Adrenal gland (tissue), 12 donors: Measurements from ENCODE around the gene THRB. TPM values are rescaled to one million over a fixed set of nuclear protein-coding genes. Genes with fewer than 3 reads are reported as not detected.
A peak's percentile ranks its signal among the peaks of the same experiment; 100 is the strongest.

Experiments
- DNase-seq, 7 donors: peaks; one replicate each; pipeline ENCODE4 v3.0.0-alpha.2; 2019 to 2020
- H3K27ac ChIP-seq, 5 donors: fragments of 200-600 bp; sonication (generic) in 4 of 5; 1 replicate in 3 of 5; 2 replicates in 2 of 5; pipeline versions ENCODE4 v1.5.1 to v1.8.0; 2016 to 2020; ENCODE audit warnings: mild to moderate bottlenecking in 1 of 5
- H3K27me3 ChIP-seq: fragments of 200-600 bp; 2 replicates; pipeline ENCODE4 v1.8.0; 2021
- H3K36me3 ChIP-seq, 2 donors: fragments of 200-600 bp; replicated peaks in 1 of 2; 1 replicate in 1 of 2; 2 replicates in 1 of 2; pipeline versions ENCODE4 v1.5.1 to v1.8.0; 2018 to 2022
- H3K4me1 ChIP-seq, 2 donors: fragments of 200-600 bp; replicated peaks in 1 of 2; 1 replicate in 1 of 2; 2 replicates in 1 of 2; pipeline versions ENCODE4 v1.5.1 to v1.8.0; 2018 to 2021
- H3K4me3 ChIP-seq, 4 donors: fragments of 200-600 bp; sonication (generic) in 3 of 4; one replicate each; pipeline ENCODE4 v1.5.1; 2016 to 2018
- H3K9me3 ChIP-seq, 3 donors: fragments of 200-600 bp; sonication (generic) in 1 of 3; replicated peaks in 1 of 3; 1 replicate in 2 of 3; 2 replicates in 1 of 3; pipeline versions ENCODE4 v1.5.1 to v1.8.0; 2016 to 2021
- POLR2A ChIP-seq, 2 donors: fragments of 450-650 bp; IDR thresholded peaks; one replicate each; pipeline ENCODE4 v1.6.1; 2017; ENCODE audit warnings: antibody characterized with exemption in 2 of 2, mild to moderate bottlenecking in 2 of 2, moderate library complexity in 1 of 2
- WGBS, 4 donors: extraction: QIAGEN DNeasy Blood & Tissue Kit in 2 of 4; methylation state at CpG; one replicate each; pipeline versions ENCODE4 v1.1.5 to v1.1.7; 2013 to 2017; 5-methylcytosine and 5-hydroxymethylcytosine counted together
- intact Hi-C, 2 donors: fragments of 100-400 bp; cut with DNase I; formaldehyde crosslinking; loops; one replicate each; pipeline versions ENCODE4 v1.14.1 to v1.15.0; 2022 to 2023
- polyA plus RNA-seq, 3 donors: library from polyadenylated mRNA; stranded (reverse); fragments of 200-250 nt in 2 of 3; fragments of 350-450 nt in 1 of 3; fragmentation: Illumina TruSeq in 1 of 3; extraction: RNeasy Lipid Tissue Mini Kit (QIAGEN cat#74804) in 1 of 3; gene quantifications; one replicate each; pipeline ENCODE4 v1.2.3, GENCODE V29; 2013 to 2014
- total RNA-seq, 9 donors: library from RNA; depleted of rRNA in 4 of 9; stranded (reverse); fragments of >200 nt in 4 of 9; fragments of 120-200 nt in 1 of 9; fragmentation: NEBNext Ultra II Directional in 1 of 9; extraction: Animal tissue kit (Norgen Biotek cat#: 25700) in 1 of 9; gene quantifications; one replicate each; pipeline versions ENCODE4 v1.1.0 to v1.2.4, GENCODE V29; 2013 to 2023
- TF ChIP-seq, protein P1 (sequence below), 6 experiments: fragments of 450-650 bp in 4 of 6; fragments of 200-600 bp in 2 of 6; sonication (generic) in 1 of 6; IDR thresholded peaks; 1 replicate in 5 of 6; 2 replicates in 1 of 6; pipeline versions ENCODE4 v1.5.1 to v1.8.0; 2016 to 2021; ENCODE audit warnings: antibody characterized with exemption in 6 of 6, mild to moderate bottlenecking in 2 of 6, moderate library complexity in 1 of 6
- donor health status: healthy with polysubstance abuse.
- donor health status: Bipolar disorder and iron deficiency.
- donor health status: DM: yes; HTN: yes; CAD: no.
- donor health status: DM: no; HTN: no; CAD: no.
- donor health status: DM: no; HTN: no; CAD: no.
- donor health status: DM: yes; HTN: yes; CAD: no.

Gene THRB
- total and polyA plus RNA-seq, 12 donors: 3.0 to 30.7 (median 13.5) TPM

DNA sequence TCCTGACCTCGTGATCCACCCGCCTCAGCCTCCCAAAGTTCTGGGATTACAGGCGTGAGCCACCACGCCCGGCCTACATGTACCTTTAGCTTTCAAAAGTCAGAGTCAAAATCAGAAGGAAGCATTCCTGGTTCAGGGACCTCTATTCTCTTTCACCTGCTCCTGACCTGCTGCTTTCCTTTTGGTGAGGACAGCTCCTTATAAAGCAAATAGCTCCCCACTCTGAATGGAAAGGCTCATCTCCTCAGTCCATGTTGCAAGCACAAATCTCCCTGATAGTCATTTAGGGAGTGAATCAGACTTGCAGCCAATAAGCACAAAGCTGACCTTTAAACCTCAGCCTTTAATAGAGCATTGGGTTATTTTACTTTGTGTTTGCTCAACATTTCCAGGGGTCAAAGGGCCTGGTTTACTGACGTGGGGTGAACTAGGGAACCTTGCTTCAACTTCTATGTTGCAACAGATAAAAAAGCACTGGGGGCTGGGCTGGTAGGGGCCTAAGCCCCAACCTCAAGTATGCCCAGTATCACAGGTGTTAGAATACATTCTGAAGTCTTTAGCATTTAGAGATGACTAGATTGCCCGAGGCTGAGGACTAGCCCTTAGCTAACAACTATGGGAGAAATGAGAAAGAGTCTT, 43.1 kb downstream of the THRB start:
- 75 to 79% (median 77%) methylated on average over 7 of the region's 7 CpGs for WGBS, 4 donors
- intact Hi-C loops: no loop called here
- DNase-seq: peak in 3 of 7 donors; percentile 20 to 45 (median 43)

DNA sequence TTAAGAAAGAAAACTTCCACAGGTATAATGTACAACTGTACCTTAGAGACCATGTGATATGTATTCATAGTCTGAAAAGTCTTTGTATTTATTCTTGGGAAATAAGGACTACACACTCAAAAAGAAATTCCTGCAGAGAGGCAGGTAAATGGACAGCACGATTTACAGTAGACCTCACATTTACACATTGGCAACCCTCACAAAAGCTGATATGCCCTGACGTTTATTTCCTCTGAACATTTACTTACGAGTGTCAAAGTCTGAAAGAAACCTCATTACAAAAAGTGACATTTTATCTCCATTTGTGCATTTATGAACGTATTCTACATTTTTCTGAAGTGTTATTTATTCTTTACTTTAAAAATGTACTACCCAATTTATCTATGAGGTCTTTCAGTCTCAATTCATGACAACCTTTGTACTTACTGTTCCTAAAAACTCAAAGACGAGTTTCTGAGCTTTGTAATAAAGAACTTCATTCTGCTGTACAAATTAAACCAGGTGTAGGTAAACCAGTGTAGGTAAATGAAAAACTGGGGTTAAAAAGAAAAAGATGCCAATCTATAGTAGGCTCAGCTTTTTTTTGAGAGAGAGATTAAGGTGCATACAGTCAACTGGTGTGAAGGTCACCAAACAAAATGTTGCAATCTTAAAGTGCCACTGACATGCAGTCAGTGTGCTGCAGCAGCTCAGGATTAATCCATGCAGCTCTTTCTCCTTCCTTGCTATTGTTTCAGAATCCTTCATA, 44.3 kb downstream of the THRB start:
- 43 to 49% (median 45%) methylated on average over 5 of the region's 5 CpGs for WGBS, 4 donors
- Histone ChIP-seq H3K27ac (peak overlapping the region in 2 of 5 donors; percentile 2 to 10), H3K4me3 (peak overlapping the region in 1 of 4 donors; percentile 27), H3K4me1 (peaks cover 22 to 40% of the 10 kb centered on the region in 2 donors), H3K36me3 (no peaks in the 10 kb centered on the region), H3K27me3 (no peaks in the 10 kb centered on the region), H3K9me3 (no peaks in the 10 kb centered on the region)
- TF ChIP-seq, protein P1, sequence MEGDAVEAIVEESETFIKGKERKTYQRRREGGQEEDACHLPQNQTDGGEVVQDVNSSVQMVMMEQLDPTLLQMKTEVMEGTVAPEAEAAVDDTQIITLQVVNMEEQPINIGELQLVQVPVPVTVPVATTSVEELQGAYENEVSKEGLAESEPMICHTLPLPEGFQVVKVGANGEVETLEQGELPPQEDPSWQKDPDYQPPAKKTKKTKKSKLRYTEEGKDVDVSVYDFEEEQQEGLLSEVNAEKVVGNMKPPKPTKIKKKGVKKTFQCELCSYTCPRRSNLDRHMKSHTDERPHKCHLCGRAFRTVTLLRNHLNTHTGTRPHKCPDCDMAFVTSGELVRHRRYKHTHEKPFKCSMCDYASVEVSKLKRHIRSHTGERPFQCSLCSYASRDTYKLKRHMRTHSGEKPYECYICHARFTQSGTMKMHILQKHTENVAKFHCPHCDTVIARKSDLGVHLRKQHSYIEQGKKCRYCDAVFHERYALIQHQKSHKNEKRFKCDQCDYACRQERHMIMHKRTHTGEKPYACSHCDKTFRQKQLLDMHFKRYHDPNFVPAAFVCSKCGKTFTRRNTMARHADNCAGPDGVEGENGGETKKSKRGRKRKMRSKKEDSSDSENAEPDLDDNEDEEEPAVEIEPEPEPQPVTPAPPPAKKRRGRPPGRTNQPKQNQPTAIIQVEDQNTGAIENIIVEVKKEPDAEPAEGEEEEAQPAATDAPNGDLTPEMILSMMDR (IDR thresholded peaks at IDR 0.05): no peak
- TF ChIP-seq POLR2A (IDR thresholded peaks at IDR 0.05): no peak
- peak in 3 of 7 donors; percentile 32 to 42 (median 39) for DNase-seq
- intact Hi-C loops: no loop called here

More for the DNA sequence above, 43.1 kb downstream of the THRB start:
- peaks cover 22 to 44% of the 10 kb centered on the region in 2 donors for H3K4me1 ChIP-seq
- no peaks in the 10 kb centered on the region for H3K36me3 ChIP-seq
- no peak for TF ChIP-seq POLR2A (IDR thresholded peaks at IDR 0.05)
- TF ChIP-seq, protein P1 (IDR thresholded peaks at IDR 0.05): no peak
- H3K27ac ChIP-seq: peak overlapping the region in 3 of 5 donors; percentile 9 to 53 (median 44)
- H3K4me3 ChIP-seq: no peak overlapping the region
- H3K9me3 ChIP-seq: no peaks in the 10 kb centered on the region
- no peaks in the 10 kb centered on the region for H3K27me3 ChIP-seq

DNA sequence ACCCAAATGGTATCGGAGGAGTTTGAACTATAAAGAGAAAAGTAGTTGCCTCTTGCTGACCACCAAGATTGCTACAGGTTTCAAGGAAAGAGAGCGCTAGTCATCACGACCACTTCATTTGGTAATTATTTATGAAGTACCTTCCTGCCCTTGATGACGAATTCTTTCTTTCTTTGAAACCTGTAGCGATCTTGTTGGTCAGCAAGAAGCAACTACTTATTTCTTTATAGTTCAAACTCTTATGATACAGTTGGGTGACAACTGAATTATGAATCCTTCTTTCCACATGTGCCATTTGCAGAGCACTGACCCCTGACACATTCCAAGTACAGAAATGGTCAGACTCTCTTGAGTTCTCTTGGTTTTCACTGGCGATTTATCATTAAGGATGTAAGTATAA, 46.8 kb downstream of the THRB start:
- H3K36me3 ChIP-seq: no peaks in the 10 kb centered on the region
- no peaks in the 10 kb centered on the region for H3K9me3 ChIP-seq
- peaks cover 22 to 40% of the 10 kb centered on the region in 2 donors for H3K4me1 ChIP-seq
- H3K27ac ChIP-seq: no peak overlapping the region
- TF ChIP-seq, protein P1 (IDR thresholded peaks at IDR 0.05): no peak
- TF ChIP-seq POLR2A (IDR thresholded peaks at IDR 0.05): no peak
- H3K27me3 ChIP-seq: no peaks in the 10 kb centered on the region
- intact Hi-C loops: no loop called here
- H3K4me3 ChIP-seq: no peak overlapping the region
- 92 to 98% (median 94%) methylated on average over 6 of the region's 6 CpGs for WGBS, 4 donors
- no peak for DNase-seq

DNA sequence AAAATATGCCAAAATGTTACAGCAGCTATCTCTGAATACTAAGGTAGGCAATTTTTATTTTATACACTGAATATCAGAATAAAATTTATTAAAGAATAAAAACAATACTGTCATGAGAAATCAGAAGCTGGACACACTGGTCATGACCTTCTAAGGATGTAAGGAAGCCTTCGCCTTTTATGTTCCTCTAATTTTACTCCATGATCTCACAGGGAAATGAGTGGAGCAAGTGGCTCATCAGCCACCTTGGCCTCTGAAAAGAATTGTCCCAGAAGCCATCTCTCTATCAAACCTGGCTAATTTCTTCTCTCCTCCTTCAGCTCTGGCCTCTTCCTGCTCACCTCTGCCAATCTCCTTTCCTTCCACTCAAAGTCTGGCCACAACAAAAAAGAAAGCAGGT, 48.6 kb downstream of the THRB start:
- Histone ChIP-seq H3K4me1 (peaks cover 14 to 29% of the 10 kb centered on the region in 2 donors), H3K36me3 (no peaks in the 10 kb centered on the region), H3K27ac (no peak overlapping the region), H3K27me3 (no peaks in the 10 kb centered on the region), H3K9me3 (no peaks in the 10 kb centered on the region), H3K4me3 (no peak overlapping the region)
- DNase-seq: no peak
- TF ChIP-seq POLR2A (IDR thresholded peaks at IDR 0.05): no peak
- TF ChIP-seq, protein P1 (IDR thresholded peaks at IDR 0.05): no peak
- intact Hi-C loops: no loop called here
- 73 to 96% (median 91%) methylated on average over 1 of the region's 1 CpG for WGBS, 4 donors
